ENCODE data around the gene MRPL24.
"Not testable (repeated sequence)": the region's sequence is repeated elsewhere in the genome, so short reads cannot be mapped to it uniquely, and the experiment has no call there.

The MRPL24 gene

DNA sequence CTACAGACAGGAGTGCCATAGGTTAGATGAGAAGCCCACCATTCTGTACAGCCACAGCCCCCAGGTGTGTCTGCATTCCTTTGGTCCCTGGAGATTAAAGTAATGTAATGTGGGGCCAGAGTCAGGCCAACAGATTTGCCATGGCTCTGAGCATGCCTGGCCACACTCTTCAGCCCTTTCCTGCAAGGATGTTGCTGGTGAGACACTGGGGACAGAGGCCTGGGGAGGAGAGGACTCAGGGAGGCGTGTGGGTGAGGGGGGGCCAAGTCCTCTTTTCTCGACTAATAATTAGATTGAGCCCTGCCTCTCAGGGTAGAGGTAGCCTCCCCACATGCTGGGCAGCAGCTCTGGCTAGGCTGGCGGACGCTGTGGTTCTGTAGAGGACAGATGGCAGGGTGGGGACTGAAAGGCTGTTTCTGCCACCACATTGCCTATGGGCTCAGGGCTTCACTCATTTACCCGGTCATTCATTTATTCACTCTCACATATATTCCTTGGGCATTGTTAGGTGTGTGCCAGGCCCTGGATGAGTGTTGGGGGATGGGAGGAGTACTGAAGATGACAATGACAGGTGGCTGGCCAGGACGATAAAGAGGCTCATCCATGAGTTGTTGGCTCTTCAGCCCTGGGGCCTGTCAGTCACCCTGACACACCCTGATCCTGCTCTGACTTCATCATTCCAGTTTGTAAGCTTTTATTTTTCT, 19.4 kb upstream of the MRPL24 start:
- DNase-seq = no peak

DNA sequence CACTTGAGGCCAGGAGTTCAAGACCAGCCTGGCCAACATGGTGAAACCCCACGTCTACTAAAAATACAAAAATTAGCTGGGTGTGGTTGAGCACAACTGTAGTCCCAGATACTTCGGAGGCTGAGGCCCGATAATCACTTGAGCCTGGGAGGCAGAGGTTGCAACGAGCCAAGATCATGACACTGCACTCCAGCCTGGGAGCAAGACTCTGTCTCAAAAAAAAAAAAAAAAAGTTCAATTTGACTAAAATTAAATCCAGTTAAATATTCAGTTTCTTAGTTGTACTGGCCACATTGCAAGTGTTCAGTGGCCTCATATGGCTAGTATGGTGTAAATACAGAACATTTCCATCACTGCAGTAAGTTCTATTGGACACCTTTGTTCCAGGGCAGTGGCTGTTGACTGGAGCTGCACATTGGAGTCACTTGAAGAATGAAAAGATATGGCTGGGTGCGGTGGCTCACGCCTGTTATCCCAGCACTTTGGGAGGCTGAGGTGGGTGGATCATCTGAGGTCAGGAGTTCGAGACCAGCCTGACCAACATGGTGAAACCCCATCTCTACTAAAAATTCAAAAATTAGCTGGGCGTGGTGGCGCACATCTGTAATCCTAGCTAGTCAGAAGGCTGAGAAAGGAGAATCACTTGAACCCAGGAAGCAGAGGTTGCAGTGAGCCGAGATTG, 16.8 kb upstream of the MRPL24 start:
- DNase-seq = not testable (repeated sequence)

DNA sequence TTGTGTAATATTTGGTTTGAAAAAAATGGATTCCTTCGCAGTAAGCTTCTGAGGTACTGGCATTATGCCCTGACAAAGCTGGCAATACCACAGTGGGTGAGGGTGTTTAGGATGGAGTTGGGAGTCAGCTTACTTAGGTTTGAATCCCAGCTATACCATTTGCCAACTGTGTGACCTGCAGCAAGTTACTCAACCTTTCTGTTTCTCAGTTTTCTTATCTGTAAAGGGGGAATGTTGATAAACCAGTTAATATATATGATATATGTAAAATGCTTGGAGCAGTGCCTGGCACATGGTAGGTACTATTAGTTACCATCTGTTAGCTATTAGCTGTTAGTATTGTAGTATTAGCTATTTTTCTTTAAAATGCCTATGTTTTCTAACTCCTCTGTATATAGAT, 15.5 kb upstream of the MRPL24 start:
- no peak for DNase-seq

DNA sequence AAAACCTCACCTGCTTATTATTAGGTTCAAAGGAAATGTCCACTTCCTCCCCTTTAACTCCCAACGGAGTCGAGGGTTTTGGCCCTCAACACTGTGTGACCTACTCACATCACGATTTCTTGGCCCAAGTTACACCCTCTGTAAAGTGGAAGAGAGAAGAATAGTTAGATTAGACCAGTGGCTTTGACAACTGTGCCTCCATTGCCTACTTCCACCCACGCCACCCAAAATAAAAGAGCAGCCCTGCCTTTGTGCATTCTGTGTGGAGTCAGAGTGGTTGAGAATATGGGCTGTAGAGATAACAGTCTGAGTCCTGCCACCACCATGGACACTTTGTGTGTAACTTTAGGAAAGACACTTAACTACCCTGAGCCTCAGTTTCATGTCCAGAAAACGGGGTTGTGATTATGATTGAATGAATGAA, 14.7 kb upstream of the MRPL24 start:
- no peak for DNase-seq

DNA sequence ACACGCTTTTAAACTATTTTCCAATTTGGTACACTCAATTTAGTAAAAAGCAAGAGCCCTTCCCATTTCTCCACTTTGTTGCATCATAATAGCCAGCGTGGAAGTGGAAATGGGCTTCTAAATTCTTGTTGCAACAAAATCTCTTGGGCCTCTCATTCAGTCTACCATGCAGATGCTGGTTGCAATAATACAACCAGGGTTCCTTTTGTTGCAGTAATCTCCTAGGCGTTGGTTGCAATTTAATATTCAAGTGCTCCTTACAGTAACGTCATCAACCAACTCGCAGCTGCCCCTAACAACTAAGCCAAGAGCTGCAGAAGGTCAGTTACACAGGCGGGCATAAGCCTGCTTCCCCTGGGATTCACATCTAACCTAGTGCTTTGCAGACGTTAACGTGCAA, 13.3 kb upstream of the MRPL24 start:
- no peak for DNase-seq

DNA sequence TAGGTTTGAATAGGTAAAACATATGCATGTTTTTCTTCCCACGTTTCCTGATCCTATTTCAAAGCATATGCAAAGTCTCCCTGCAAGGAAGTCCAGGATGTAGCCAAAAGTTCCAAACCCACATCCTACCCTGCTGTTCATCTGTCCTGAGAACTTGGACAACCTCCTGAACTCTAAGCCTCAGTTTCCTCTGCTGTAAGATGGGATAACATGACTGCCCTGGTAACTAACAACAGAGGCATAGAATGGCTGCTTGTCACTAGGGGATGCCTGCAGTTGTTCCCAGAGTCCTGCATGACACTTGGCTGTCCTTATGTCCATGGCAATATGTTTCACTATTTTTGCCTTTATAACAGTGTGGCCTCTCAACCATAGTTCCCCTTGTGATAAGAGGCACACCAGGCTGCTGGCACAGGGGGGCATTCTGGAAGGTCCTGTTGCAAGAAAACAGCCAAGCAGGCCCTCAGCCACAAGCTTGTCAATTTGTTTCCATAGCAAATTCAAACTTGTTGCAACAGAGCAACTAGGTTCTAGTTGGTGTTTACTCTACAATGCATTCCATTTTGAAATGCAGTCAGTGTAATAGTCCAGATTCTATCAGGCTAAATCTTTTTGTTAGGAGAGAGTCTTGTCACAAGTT, 12.1 kb upstream of the MRPL24 start:
- no peak for DNase-seq

DNA sequence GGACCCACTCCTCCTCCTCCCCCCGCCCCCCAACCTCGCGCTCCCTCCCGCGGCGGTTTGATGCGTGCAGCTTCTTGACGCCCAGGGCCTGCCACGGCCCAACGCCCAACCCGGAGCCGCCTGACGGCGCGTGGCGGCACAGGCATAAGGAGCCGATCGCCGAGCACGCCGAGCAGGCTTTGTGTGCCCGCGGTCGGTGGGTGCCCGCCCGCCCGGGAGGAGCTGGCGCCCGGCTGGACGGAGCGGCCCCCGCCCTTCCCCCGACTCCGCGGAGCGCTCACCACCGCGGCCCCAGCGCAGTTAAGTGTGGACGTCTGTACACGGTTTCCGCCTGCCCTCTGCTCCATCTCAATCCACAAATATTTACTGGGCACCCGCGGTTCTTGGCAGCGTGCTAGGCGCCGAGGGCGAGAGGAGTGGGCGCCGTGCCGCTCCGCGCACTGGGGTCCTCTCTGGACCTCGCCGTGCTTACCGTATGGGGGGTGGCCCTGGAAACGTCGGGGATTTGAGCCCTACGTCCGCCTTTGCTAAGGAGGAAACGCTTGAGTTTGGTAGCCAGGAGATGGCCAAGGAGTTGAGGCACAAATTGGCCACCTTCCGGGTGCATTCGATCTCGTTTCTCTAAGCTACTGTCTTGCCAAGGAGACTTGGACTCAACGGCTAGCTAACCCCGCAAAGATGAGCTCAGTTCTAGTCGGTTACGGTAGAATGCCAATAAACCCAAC, 11.0 kb upstream of the MRPL24 start:
- peak; percentile 98 for DNase-seq

DNA sequence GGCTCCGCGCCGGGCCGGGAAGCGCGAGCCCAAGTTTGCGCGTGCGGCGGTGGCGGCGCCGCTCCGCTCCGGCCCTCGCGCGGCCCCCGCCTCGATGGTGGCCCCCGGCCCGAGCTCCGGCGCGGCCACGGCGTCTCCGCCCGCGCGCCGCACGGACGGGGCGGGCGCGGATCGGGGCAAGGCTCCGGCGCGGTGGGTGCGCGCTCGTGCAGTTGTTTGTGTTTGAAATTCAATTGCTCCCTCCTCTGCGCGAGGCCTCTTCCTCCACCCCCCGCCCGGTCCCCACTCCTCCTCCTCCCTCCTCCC, 10.5 kb upstream of the MRPL24 start, which contains the start of gene HDGF:
TSS of gene HDGF (minus strand) at position 225 of the 306 bp plus-strand sequence. CDS start 246 bp downstream, outside the sequence.
- no peak for DNase-seq

DNA sequence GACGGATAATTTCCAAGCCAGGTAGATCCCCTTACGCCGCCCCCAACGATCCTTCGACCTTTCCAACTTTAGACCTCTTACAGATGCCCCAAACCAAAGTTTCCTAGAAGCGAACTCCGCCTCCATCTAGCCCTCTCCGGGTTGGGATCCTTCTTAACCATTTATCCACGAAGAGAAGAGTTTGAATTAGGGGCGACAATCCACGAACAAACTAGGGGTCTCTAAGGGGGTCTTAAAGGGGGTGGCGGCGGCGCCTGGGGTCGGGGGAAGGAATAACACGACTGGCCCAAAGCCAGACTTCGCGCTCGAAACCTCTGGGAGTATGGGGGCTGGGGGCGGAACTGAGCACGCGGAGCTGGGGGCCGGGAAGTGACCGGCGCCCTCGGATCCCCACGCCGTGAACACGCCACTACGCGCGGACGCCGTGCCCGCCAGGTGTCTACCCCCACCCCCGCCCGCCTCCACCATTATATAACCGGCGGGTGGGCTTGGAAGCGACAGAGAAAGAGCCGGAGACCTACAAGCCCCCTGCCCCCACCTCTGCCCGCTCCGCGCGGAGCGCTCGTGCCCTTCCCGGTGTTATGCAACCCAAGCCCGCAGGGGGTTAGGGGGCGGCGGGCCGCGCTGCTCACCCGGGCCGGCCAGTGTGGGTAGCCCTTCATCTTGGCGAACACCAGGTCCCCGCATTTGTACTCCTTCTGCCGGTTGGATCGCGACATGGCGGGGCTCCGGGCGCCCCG, 10.0 kb upstream of the MRPL24 start:
- DNase-seq = peak; percentile 27

DNA sequence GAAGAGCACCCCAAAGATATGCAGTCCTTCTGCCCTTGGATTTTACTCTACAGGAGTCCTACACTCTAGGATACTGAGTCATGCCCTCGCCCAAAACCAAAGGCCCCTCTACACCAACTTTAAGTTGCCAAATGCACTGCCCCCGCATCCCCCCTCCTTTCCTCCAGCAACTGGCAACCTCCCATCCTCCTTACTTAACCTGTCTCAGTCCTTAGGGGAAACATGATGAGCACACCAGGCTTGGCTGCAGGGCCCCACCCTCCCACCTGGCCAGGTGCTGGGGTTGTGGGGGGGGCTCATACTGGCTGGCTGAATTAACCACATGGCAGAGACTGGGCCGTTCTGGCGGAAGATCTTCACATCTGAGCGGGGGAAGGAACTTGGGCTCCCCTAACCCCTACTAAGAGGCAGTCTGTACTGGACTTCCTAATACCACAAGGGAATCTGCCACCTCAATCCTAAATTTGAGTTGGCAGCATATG, 9.3 kb upstream of the MRPL24 start:
- DNase-seq = no peak

- no peak for DNase-seq
Observed at GRCh38 chr1:156749419-156750118, 8.7 kb upstream of the MRPL24 start.

GRCh38 chr1:156748670-156749418, 8.0 kb upstream of the MRPL24 start:
- peak; percentile 32 for DNase-seq

DNA sequence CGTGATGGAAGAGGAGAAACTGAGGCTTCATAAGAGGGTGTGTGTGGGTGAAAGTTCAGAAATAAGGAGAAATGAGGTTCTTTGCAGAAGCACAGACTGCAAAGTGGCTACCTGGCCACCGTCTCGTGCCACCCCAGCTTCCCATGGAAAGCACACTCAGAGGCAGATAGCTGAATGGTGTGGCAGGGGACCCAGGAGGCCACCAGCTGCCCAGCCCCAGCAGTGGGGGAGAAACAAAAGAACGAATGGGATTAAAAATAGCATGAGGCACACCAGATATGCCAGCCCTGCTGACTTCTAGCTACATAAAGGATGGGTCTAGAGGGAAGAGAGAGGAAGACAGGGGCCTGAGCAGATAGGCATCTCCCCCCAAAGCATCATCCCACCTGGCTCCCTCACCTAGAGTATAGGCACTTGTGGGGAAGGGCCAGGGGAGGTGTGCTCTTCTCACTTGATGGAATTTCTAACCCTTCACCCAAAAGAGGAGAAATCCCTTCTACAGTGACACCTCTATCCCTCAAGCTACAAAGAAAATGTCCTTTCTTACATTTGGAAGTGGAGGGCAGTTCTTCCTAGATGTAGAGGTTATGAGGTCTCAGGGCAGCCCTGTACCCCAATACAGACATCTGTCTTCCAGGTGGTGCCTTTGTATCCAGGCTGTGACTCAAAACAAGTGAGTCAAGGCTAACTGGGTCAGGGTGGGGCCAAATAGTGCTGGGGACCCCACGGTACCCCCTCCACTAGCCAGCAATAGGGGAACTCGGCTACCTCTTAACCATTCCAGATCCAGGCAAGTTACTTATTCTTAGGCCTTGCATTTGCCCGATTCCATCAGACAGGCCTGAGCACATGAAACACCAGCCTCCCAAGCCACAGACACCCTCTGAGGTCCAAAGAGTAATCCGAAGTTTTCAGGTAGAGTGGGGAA, 7.1 kb upstream of the MRPL24 start:
- no peak for DNase-seq

DNA sequence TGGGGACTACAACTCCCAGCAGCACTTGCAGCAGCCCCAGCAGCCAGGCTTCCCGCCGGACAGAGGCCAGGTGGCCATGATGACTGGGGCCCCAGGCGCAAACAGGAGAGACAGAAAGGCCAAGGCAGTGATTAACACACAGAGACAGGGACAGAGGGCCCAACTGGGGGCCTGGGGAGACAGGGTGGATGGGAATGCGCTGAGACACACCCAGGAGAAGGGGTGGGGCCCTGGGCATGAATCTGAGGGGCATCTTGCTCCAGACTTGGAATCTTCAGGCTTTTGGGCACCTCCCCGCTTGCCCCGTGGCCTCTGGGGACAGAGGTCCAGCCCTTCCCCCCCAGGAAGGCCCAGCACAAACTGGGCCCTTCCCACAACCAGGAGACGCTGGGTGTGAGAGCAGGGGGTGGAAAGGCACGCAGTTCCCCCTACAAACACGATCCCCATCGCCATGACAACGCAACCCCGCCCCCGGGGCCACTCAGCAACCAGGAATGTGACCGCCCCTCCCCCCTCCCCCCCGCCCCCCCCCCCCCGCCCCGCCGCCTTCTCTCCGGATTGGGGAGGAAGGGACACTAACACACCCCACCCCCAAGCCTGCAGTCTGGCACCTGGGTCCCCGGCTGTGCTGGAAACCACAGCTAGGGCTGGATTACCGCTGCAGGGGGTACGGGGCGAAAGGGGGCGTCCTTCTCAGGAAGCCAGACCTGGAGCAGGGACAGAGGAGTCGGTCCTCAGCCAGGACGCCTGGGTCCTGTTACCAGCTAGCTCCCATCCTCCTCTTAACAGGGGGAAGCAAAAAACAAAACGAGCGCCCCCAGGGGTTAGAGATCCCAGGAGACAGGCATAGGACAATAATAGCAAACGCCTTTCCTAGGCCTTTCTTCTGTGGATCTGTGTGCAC, 6.1 kb upstream of the MRPL24 start:
- DNase-seq = peak; percentile 75

DNA sequence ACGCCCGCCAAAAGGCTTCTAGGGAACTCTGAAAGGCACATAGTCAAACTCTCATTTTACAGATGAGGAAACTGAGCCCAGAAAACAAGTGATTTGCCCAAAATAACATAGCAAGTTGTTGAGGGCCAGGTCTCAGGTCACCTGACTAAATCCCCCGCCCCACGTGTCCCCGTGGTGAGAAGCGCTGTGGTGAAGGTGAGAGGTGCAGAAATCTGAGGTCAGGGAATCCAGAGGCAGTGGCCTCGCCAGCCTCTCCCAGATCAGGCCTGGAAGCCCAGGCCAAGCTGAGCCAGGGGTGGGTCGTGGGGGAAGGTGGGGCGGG, 5.5 kb upstream of the MRPL24 start:
- no peak for DNase-seq

DNA sequence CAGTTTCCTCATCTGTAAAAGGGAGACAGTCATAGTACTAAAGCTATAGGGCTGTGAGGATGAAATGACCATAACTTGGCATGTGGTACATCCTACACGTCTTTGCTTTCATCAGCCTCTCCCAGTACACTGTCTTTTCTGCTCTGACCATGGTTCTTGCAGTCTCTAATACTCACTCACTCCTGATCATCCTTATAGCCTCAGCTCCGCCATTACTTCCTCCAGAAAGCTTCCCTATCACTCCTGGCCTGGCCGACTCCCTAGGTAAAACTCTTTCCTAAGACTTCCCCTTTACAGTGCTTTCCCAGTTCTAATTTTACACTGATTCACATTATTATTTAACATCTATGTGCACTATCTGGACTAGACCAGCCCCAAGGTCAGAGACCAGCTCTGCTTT, 5.0 kb upstream of the MRPL24 start:
- no peak for DNase-seq

- no peak for DNase-seq
Observed at GRCh38 chr1:156744786-156745419, 4.0 kb upstream of the MRPL24 start.

DNA sequence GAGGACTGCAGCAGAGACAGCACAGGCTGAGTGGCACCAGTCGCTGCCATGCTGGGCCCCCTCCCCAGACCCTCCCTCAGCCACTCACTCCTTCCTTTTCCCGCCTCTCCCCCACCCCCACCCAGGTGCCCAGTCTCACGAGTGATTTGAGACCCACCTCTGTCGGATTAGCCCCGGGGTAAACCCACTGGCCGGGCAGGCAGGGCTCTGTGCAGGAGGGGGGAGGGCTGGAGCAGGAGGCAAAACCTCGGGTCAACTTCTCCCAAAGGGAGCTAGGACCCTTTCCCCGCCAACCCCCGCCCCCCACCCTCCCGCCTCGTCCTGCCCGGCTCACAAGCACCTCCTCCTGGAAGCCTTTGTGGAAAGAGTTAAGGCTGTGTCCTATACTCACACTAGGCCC, 3.5 kb upstream of the MRPL24 start:
- DNase-seq = no peak
